Right kidney (tissue), 1 donor: ENCODE measurements around the gene ATP1A3.

Experiments
- DNase-seq: peaks from one replicate; pipeline ENCODE4 v3.0.0-alpha.2; 2016

ATP1A3 gene

GRCh38 chr19:41984961-41985360 lies 9.1 kb downstream of the ATP1A3 start:
- no peak for DNase-seq

DNA sequence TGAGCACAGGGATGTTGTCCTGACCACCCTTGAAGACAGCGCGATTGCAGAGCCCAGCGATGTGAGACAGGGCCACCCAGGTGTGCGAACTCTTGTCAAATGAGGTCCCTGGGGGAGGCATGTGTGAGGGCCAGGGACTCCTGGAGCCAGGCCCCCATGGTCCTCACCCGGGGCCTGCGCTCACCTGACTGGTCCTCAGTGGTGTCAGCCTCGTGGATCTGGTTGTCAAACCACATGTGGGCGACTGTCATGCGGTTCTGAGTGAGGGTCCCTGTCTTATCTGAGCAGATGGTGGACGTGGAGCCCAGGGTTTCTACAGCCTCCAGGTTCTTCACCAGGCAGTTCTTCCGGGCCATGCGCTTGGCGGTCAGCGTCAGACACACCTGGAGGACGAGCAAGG lies 12.3 kb downstream of the ATP1A3 start:
- DNase-seq, result no peak

GRCh38 chr19:41978470-41978869 lies 15.6 kb downstream of the ATP1A3 start:
- no peak for DNase-seq

DNA sequence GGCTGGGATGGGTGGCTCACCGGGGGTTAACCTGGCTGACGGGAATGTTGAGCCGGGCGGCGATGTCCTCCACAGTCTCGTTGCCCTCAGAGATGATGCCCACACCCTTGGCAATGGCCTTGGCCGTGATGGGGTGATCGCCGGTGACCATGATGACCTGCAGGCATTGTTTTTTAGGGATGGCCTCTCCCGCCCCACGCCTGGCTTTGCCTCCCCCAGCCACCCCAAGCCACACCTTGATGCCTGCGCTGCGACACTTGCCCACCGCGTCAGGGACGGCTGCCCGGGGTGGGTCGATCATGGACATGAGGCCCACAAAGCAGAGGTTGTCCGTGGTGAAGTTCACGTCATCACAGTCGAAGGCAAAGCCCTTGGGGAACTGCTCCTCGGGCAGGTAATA lies 16.1 kb downstream of the ATP1A3 start:
- DNase-seq, result no peak

DNA sequence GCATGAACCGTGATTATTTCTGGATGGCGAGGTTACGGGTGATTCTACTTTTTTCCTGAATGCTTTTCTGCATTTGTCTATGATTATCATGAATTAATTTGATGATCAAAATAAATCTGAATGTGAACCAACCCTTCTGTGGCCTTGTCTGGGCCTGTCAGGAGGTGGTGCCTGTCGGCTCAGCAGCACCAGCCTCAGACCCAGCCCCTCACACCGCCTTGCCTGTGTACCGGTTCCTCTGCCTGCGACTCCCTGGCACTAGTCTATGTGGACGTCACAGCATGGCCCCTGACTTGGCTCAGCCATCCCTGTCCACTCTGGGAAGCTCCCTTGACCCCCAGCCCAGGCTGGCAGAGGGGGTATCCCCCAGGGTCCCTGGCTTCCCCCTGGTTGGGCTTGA lies 19.4 kb downstream of the ATP1A3 start:
- no peak for DNase-seq

DNA sequence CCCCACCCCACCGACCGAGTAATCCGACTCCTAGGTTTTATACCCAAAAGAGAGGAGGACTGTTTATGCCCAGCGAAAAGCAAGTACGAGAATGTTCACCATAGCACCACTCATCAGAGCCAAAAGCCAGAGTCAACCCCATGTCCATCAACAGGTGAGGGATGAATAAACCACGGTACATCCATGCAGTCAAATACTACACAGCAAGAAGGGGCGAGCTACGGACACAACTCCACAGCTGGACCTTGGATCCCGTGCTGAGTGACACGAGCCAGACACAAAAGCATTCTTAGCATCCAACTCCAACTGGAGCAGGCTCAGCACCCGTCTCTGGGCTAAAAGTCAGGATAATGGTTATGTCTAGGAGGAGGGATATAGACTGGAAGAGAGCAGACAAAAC lies 22.7 kb downstream of the ATP1A3 start:
- no peak for DNase-seq

GRCh38 chr19:41969772-41970458 lies 24.1 kb downstream of the ATP1A3 start:
- DNase-seq, result no peak

GRCh38 chr19:41968751-41969595 lies 25.1 kb downstream of the ATP1A3 start:
- DNase-seq, result no peak

DNA sequence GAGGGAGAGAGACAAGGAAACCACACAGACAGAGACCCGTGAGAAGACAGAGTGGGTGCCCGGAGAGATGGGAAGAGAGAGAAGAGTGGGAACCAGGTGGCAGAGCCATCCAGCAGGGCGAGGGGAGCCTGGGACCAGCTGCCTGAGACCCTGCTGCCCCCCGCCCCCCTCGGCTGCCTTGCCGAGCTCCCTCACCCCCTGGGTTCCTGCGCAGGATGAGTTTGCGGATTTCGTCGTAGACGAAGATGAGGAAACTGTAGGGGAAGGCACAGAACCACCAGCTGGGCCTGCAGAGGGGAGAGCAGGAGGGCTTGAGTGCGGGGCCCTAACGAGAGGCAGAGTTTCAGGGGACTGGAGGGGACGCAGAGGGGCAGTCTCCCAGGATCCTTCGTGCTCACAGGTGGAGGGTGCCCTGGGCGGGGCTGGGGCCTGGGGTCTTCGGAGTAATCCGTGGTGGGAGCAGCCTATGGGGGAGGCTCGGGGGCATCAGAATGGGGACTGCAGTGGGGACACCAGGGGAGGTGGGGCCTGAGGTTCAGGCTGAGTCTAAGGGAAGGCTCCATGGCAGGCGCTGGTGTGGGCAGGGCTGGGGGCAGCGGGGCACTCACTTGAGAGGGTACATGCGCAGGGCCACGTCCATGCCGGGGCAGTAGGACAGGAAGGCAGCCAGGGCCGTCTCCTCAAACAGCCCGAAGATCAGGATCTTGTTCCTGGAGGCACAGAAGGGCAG lies 26.8 kb downstream of the ATP1A3 start:
- DNase-seq, result no peak

DNA sequence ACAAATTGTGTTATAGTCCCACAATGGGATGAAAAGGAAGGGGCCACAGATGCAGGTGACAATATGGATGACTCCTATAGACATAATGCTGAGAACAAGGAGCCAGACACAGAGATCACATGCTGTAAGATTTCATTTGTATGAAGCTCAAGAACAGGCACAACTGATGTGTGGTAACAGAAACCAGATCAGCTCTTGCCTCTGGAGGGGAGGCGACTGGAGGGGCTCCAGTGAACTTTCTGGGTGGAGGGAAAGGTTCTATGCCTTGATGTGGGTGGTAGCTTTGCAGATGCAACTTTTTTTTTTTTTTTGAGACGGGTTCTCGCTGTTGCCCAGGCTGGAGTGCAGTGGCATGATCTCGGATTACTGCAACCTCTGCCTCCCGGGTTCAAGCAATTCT lies 28.9 kb downstream of the ATP1A3 start:
- no peak for DNase-seq

DNA sequence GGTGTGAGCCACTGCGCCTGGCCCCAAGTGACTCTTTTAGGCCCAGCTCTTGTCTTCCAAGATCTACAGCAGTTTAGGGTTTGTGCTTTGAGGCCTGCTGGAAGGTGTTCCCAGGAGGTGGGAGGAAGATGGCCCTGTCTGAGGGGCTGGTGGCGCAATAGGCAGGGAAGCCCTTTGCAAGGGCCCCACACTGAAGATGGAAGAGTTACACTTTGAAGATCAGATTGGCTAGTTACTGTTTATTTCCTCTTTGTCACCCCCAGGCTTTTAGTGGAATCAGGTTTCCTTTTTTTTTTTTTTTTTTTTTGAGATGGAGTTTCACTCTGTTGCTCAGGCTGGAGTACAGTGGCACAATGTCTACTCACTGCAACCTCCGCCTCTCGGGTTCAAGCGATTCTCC lies 33.1 kb downstream of the ATP1A3 start:
- no peak for DNase-seq

- DNase-seq, result peak; percentile 85
Observed at GRCh38 chr19:41959056-41960053, 34.7 kb downstream of the ATP1A3 start, which contains the start of gene RABAC1. Gene RABAC1 (minus strand): TSS chr19:41959321. CDS start chr19:41959292, 29 bp downstream.

DNA sequence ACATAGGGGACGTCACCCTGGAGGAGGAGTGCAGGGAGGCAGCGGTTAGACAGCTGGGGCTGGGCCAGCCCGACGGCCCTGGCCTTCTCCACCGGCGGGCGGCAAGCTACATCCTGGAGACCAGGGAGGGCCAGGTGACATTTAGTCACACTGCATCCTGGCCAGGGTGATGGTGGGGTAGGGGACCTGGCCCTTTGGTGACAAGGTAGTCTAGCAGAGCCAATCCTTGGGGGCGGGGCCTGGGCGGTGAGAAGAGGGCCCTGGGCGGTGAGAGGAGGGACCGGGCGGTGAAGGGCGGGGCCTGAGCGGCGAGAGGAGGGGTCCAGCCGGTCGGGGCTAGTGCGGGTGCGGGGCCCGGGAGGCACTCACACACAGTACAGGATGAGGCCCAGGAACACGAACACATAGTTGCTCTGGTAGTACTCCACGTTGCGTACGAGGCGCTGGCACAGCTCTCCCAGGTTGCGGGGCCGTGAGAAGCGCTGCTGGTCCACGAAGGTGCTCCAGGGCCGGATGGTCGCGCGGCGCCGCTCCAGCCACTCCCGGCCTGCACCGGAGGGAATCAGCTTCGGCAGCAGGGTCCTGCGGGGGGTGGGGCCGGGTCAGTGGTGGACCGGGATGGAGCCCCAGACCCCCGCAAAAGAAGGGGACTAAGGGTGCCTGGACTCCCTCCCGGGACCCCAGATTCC lies 35.5 kb downstream of the ATP1A3 start:
- peak; percentile 82 for DNase-seq

- DNase-seq, result peak; percentile 80
Observed at GRCh38 chr19:41957838-41958366, 36.1 kb downstream of the ATP1A3 start.

DNA sequence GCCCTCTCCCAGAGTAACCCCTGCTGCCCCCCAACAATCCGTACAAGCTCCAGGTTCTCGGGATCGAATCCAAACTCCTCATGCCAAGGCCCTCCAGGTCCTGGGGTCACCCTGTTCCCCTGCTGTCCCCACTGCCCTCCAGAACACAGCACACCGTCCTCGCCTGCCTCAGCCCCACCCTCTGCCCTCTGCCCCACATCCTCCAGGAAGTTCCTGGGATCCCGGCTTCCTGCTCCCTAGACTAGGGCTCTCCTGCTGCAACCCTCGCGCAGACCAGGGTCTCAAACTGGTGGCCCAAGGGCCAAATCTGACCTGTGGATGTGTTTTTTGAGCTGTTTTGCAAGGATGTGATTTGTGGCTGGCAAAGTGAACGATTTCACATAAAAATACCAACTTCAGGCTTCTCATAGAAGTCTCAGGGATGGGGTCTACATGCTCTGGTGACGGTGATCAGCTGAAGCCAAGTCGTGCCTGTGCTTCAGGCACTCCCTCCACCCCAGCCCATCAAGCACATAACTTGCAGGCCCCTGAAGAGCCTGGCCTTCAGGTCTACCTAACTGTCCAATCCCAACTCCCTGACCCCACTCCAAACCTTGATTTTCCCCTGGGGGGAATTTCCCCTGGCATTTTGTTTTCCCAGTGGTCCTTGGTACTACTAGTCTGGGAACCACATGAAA lies 36.7 kb downstream of the ATP1A3 start:
- no peak for DNase-seq

DNA sequence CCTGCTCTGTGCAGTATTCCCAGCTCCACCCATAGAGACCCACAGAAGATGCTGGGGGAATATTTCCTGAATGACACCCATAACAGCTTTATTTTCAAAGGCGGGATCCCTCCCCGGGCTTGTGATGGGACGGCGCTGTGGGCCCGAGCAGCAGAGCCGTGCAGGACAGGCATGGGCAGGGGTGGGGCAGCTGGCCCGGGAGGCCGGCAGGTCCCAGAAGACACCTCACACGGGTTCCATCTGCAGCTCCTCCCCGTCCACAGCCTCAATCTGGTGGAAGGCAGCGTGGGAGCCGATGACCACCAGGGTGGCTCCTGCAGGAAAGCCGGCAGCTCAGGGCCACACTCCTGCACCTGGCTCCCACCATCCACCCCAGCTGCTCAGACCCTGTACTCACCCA lies 37.4 kb downstream of the ATP1A3 start:
- DNase-seq, result no peak

DNA sequence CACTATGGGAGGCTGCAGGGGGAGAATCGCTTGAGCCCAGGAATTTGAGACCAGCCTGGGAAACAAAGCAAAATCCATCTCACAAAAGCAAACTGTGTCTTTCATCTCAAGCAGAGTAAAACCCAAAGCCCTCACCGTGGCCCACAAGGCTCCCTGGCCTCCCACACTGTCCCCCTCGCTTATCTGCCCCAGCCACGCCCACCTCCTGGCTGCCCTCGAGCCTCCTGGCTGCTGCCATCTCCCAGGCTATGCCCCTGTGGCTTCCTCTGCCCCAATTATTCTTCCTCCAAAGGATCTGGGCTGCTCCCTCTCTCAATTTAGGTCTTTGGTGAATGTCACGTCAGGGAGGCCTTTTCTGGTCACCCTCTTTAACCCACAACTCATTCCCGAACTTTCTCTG lies 38.5 kb downstream of the ATP1A3 start:
- no peak for DNase-seq

DNA sequence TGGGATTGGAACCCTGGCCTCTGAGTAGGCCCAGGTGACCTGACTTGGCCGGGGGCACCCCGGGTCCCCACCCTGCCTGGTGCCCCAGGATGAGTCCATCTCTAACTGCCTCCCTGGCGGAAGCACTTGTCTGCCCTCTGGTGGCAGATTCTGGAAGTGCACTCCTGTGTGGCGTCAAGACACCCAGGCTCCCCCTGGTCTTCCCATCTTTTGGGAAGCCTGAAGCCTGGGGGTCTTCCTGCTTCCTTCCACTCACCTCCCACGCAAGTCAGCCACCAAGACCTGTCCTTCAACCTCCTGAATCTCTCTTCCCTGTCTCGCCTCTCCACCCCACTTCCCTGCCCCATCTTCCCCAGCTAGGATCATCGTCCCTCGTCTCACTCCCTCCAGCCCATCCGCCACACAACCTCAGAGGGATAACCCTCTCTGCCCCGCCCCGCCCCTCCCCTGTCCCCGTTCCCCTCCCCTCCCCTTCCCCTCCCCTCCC lies 42.3 kb downstream of the ATP1A3 start:
- peak; percentile 75 for DNase-seq

- no peak for DNase-seq
Observed at GRCh38 chr19:41947091-41947490, 46.9 kb downstream of the ATP1A3 start.

DNA sequence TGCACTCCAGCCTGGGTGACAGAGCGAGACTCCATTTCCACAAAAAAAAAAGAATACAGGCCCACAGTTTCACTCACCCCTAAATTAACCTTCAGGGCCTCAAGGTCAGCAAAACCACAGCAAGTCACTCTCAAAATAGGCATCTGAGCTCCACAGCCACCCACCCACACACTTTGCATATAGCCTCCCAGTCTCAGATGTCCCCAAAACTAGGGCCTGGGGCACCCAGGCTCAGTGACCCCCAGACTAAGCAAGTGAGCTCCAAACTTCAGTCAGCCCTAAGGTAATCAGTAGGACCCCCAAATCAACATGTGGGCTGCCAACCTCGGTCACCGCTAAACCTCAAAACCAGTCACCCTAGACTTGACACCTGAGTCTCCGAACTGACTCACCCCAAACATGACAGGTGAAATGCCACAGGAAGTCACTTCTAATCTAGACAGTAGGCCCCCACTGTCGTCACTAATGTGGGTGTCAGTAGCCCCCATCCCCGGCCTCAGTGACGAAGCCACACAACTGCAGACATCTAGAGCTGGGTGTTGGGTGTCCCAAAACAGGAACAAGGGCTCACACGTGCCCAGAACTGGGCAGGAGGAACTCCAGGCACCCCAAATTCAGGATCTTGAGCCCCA lies 48.8 kb downstream of the ATP1A3 start:
- no peak for DNase-seq
